HepG2 (cell line): Measurements from ENCODE around the gene PDZD11. TPM values are rescaled to one million over a fixed set of nuclear protein-coding genes. Genes with fewer than 3 reads are reported as not detected.

Experiments
- HOXD1 ChIP-seq: sonication (generic); formaldehyde crosslinking; IDR thresholded peaks from 2 replicates; pipeline ENCODE4 v1.5.0; 2020; ENCODE audit warnings: missing genetic modification reagents
- MTA3 ChIP-seq: sonication (generic); formaldehyde crosslinking; IDR thresholded peaks from 2 replicates; pipeline ENCODE4 v1.4.0; 2020; ENCODE audit warnings: missing genetic modification reagents
- NR2C2 ChIP-seq: sonication (generic); formaldehyde crosslinking; IDR thresholded peaks from 2 replicates; pipeline ENCODE4 v1.4.0; 2020; ENCODE audit warnings: missing genetic modification reagents, mild to moderate bottlenecking, moderate library complexity, borderline replicate concordance
- RAD51 ChIP-seq: fragments of 450-650 bp; IDR thresholded peaks from 2 replicates; pipeline ENCODE4 v1.6.1; 2016; ENCODE audit warnings: borderline replicate concordance
- SRSF9 ChIP-seq: fragments of 200-400 bp; formaldehyde crosslinking; IDR thresholded peaks from 2 replicates; pipeline ENCODE4 v1.6.1; 2018; ENCODE audit warnings: borderline replicate concordance, mild to moderate bottlenecking, low read depth, low read length; ENCODE audit not compliant: insufficient read depth, poor library complexity, severe bottlenecking
- ZEB1 ChIP-seq: IDR thresholded peaks from 2 replicates; pipeline ENCODE4 v1.6.1; 2012; ENCODE audit warnings: mild to moderate bottlenecking, low read depth, inconsistent platforms; ENCODE audit not compliant: insufficient replicate concordance
- ZNF232 ChIP-seq: sonication (generic); formaldehyde crosslinking; IDR thresholded peaks from 2 replicates; pipeline ENCODE4 v1.4.0; 2020; ENCODE audit warnings: missing genetic modification reagents, borderline replicate concordance
- ZNF296 ChIP-seq: sonication (generic); formaldehyde crosslinking; conservative IDR thresholded peaks from 2 replicates; pipeline ENCODE4 v1.5.0; 2020; ENCODE audit warnings: mild to moderate bottlenecking, missing genetic modification reagents
- ZNF383 ChIP-seq: sonication (generic); formaldehyde crosslinking; IDR thresholded peaks from 2 replicates; pipeline ENCODE4 v1.4.0; 2020; ENCODE audit warnings: missing genetic modification reagents, mild to moderate bottlenecking, borderline replicate concordance
- ZNF431 ChIP-seq: sonication (generic); formaldehyde crosslinking; IDR thresholded peaks from 2 replicates; pipeline ENCODE4 v1.9.0; 2022; ENCODE audit warnings: missing genetic modification reagents, low read depth, mild to moderate bottlenecking, borderline replicate concordance
- ZNF446 ChIP-seq: sonication (generic); formaldehyde crosslinking; IDR thresholded peaks from 2 replicates; pipeline ENCODE4 v1.5.0; 2020; ENCODE audit warnings: mild to moderate bottlenecking, missing genetic modification reagents
- ZNF496 ChIP-seq: sonication (generic); formaldehyde crosslinking; IDR thresholded peaks from 2 replicates; pipeline ENCODE4 v1.8.1; 2023; ENCODE audit warnings: mild to moderate bottlenecking, moderate library complexity, missing genetic modification reagents; ENCODE audit not compliant: insufficient replicate concordance
- ZNF546 ChIP-seq: sonication (generic); formaldehyde crosslinking; conservative IDR thresholded peaks from 2 replicates; pipeline ENCODE4 v1.8.1; 2023; ENCODE audit warnings: mild to moderate bottlenecking, missing genetic modification reagents
- ZNF749 ChIP-seq: sonication (generic); formaldehyde crosslinking; IDR thresholded peaks from 2 replicates; pipeline ENCODE4 v1.8.0; 2022; ENCODE audit warnings: mild to moderate bottlenecking, missing genetic modification reagents, moderate library complexity, borderline replicate concordance
- polyA plus RNA-seq, 8 experiments: library from polyadenylated mRNA; depleted of rRNA in 3 of 8; stranded (reverse) in 7 of 8; unstranded in 1 of 8; fragments of >200 nt; fragmentation: Illumina TruSeq in 4 of 8; extraction: Trizol in 4 of 8; gene quantifications; 2 replicates each; pipeline versions ENCODE4 v1.2.1 to v1.2.3, GENCODE V29; 2011 to 2016; ENCODE audit warnings: low read depth in 4 of 8, missing spikeins in 1 of 8, mixed read lengths in 1 of 8; ENCODE audit not compliant: insufficient read depth in 1 of 8
- total RNA-seq, 5 experiments: library from RNA; depleted of rRNA; stranded (reverse); fragments of >200 nt; fragmentation: Illumina TruSeq; extraction: Trizol; gene quantifications; 2 replicates each; pipeline ENCODE4 v1.2.3, GENCODE V29; 2016; ENCODE audit warnings: low read depth in 1 of 5
- TF ChIP-seq, protein P1 (sequence below): sonication (generic); formaldehyde crosslinking; IDR thresholded peaks from 2 replicates; pipeline ENCODE4 v1.5.1; 2020; ENCODE audit warnings: missing genetic modification reagents, mild to moderate bottlenecking, borderline replicate concordance
- TF ChIP-seq, protein P2 (sequence below): sonication (generic); formaldehyde crosslinking; IDR thresholded peaks from 2 replicates; pipeline ENCODE4 v1.5.1; 2020; ENCODE audit warnings: mild to moderate bottlenecking, missing genetic modification reagents, borderline replicate concordance
- TF ChIP-seq, protein P3 (sequence below): sonication (generic); formaldehyde crosslinking; IDR thresholded peaks from 2 replicates; pipeline ENCODE4 v1.4.0; 2020; ENCODE audit warnings: mild to moderate bottlenecking, missing genetic modification reagents
- TF ChIP-seq, protein P4 (sequence below): sonication (generic); formaldehyde crosslinking; IDR thresholded peaks from 2 replicates; pipeline ENCODE4 v1.5.0; 2020; ENCODE audit warnings: missing genetic modification reagents

Gene PDZD11
- total and polyA plus RNA-seq, 2 of the 13 experiments (the other 11 are each of a cell fraction or from before 2014, with no cell fraction given) = 29.1 to 47.0 TPM

DNA sequence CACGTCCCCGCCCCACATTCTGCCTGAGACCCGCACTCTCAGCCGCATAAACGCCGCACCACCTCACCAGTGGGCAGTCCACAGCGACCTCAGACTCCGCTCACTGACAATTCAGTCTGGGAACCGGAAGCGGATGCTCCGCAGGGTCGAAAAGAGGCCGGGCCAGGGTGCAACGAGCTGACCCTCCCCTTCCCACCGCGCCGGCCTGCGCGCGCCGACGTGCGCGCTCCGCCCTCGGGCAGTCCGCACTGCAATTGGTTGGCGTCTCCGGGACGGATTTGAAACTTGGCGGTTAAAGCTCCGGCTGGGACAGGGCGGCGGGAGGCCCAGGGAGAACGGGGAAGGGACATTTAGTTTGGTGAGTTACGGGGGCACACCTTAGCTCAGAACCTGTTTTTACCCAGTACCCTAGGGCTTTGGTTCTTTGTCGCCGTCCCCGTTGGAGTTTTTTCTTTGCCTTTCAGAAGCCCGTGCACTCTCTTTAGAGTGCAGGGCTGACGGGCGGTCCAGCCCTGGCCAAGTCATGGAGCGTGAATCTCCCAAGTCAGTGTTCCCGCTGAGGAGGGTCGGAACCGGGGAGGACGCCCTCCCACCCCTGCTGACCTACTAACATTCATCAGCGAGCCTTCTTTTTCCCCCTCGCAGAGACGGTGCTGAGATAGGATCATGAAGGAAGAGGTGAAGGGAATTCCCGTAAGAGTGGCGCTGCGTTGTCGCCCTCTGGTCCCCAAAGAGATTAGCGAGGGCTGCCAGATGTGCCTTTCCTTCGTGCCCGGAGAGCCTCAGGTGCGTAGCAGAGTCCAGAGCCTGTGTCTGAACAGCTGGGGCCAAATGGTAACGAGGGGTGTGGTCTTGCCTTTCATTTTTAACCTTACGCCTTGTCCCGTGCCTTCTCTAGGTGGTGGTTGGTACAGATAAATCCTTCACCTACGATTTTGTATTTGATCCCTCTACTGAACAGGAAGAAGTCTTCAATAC, at the start of gene PDZD11, which contains the start of gene KIF4A (continued):
- no peak for TF ChIP-seq ZNF546 (CRISPR knock-in tag)
- TF ChIP-seq ZEB1 = no peak
- no peak for TF ChIP-seq ZNF446 (CRISPR knock-in tag)
- TF ChIP-seq, protein P1, sequence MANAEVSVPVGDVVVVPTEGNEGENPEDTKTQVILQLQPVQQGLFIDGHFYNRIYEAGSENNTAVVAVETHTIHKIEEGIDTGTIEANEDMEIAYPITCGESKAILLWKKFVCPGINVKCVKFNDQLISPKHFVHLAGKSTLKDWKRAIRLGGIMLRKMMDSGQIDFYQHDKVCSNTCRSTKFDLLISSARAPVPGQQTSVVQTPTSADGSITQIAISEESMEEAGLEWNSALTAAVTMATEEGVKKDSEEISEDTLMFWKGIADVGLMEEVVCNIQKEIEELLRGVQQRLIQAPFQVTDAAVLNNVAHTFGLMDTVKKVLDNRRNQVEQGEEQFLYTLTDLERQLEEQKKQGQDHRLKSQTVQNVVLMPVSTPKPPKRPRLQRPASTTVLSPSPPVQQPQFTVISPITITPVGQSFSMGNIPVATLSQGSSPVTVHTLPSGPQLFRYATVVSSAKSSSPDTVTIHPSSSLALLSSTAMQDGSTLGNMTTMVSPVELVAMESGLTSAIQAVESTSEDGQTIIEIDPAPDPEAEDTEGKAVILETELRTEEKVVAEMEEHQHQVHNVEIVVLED (CRISPR knock-in tag) = peak; percentile 93
- TF ChIP-seq, protein P2, sequence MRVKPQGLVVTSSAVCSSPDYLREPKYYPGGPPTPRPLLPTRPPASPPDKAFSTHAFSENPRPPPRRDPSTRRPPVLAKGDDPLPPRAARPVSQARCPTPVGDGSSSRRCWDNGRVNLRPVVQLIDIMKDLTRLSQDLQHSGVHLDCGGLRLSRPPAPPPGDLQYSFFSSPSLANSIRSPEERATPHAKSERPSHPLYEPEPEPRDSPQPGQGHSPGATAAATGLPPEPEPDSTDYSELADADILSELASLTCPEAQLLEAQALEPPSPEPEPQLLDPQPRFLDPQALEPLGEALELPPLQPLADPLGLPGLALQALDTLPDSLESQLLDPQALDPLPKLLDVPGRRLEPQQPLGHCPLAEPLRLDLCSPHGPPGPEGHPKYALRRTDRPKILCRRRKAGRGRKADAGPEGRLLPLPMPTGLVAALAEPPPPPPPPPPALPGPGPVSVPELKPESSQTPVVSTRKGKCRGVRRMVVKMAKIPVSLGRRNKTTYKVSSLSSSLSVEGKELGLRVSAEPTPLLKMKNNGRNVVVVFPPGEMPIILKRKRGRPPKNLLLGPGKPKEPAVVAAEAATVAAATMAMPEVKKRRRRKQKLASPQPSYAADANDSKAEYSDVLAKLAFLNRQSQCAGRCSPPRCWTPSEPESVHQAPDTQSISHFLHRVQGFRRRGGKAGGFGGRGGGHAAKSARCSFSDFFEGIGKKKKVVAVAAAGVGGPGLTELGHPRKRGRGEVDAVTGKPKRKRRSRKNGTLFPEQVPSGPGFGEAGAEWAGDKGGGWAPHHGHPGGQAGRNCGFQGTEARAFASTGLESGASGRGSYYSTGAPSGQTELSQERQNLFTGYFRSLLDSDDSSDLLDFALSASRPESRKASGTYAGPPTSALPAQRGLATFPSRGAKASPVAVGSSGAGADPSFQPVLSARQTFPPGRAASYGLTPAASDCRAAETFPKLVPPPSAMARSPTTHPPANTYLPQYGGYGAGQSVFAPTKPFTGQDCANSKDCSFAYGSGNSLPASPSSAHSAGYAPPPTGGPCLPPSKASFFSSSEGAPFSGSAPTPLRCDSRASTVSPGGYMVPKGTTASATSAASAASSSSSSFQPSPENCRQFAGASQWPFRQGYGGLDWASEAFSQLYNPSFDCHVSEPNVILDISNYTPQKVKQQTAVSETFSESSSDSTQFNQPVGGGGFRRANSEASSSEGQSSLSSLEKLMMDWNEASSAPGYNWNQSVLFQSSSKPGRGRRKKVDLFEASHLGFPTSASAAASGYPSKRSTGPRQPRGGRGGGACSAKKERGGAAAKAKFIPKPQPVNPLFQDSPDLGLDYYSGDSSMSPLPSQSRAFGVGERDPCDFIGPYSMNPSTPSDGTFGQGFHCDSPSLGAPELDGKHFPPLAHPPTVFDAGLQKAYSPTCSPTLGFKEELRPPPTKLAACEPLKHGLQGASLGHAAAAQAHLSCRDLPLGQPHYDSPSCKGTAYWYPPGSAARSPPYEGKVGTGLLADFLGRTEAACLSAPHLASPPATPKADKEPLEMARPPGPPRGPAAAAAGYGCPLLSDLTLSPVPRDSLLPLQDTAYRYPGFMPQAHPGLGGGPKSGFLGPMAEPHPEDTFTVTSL = no peak
- no peak for TF ChIP-seq RAD51
- no peak for TF ChIP-seq ZNF383 (CRISPR knock-in tag)
- TF ChIP-seq ZNF496 (CRISPR knock-in tag) = no peak
- no peak for TF ChIP-seq ZNF431 (CRISPR knock-in tag)
- TF ChIP-seq HOXD1 (CRISPR knock-in tag) = no peak
- TF ChIP-seq ZNF749 (CRISPR knock-in tag) = no peak
- no peak for TF ChIP-seq ZNF296 (CRISPR knock-in tag)
- TF ChIP-seq, protein P3, sequence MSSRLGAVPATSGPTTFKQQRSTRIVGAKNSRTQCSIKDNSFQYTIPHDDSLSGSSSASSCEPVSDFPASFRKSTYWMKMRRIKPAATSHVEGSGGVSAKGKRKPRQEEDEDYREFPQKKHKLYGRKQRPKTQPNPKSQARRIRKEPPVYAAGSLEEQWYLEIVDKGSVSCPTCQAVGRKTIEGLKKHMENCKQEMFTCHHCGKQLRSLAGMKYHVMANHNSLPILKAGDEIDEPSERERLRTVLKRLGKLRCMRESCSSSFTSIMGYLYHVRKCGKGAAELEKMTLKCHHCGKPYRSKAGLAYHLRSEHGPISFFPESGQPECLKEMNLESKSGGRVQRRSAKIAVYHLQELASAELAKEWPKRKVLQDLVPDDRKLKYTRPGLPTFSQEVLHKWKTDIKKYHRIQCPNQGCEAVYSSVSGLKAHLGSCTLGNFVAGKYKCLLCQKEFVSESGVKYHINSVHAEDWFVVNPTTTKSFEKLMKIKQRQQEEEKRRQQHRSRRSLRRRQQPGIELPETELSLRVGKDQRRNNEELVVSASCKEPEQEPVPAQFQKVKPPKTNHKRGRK (CRISPR knock-in tag) = no peak
- TF ChIP-seq SRSF9 = no peak
- TF ChIP-seq MTA3 = no peak
- no peak for TF ChIP-seq ZNF232
- TF ChIP-seq NR2C2 = peak; percentile 96
- TF ChIP-seq, protein P4, sequence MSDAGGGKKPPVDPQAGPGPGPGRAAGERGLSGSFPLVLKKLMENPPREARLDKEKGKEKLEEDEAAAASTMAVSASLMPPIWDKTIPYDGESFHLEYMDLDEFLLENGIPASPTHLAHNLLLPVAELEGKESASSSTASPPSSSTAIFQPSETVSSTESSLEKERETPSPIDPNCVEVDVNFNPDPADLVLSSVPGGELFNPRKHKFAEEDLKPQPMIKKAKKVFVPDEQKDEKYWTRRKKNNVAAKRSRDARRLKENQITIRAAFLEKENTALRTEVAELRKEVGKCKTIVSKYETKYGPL = no peak
